HG03135 (cell line): ENCODE measurements around the gene NHLRC4.

Experiments used
- ATAC-seq: cut with Tn5 transposase; IDR thresholded peaks from one replicate; pipeline ENCODE4 v1.9.1; 2021; ENCODE audit warnings: mild to moderate bottlenecking, moderate library complexity; ENCODE audit not compliant: unreplicated experiment

The NHLRC4 gene

GRCh38 chr16:530111-530817 is 36.5 kb upstream of the NHLRC4 start:
- no peak for ATAC-seq

- no peak for ATAC-seq
Measured at GRCh38 chr16:531494-532125, 35.2 kb upstream of the NHLRC4 start.

- no peak for ATAC-seq
Measured at GRCh38 chr16:533391-534123, 33.2 kb upstream of the NHLRC4 start.

GRCh38 chr16:534135-534534 is 32.7 kb upstream of the NHLRC4 start:
- no peak for ATAC-seq

GRCh38 chr16:534856-535445 is 31.9 kb upstream of the NHLRC4 start:
- ATAC-seq, result no peak

- no peak for ATAC-seq
Measured at GRCh38 chr16:535446-536405, 31.1 kb upstream of the NHLRC4 start.

- ATAC-seq, result no peak
Measured at GRCh38 chr16:536746-537145, 30.1 kb upstream of the NHLRC4 start.

GRCh38 chr16:537415-538335 is 29.1 kb upstream of the NHLRC4 start:
- no peak for ATAC-seq

- ATAC-seq, result no peak
Measured at GRCh38 chr16:539901-540530, 26.8 kb upstream of the NHLRC4 start.

- ATAC-seq, result no peak
Measured at GRCh38 chr16:540645-541340, 26.0 kb upstream of the NHLRC4 start.

GRCh38 chr16:543301-544164 is 23.3 kb upstream of the NHLRC4 start:
- no peak for ATAC-seq

- ATAC-seq, result no peak
Measured at GRCh38 chr16:544517-544916, 22.3 kb upstream of the NHLRC4 start.

- no peak for ATAC-seq
Measured at GRCh38 chr16:546909-547770, 19.7 kb upstream of the NHLRC4 start.

GRCh38 chr16:548586-548985 is 18.2 kb upstream of the NHLRC4 start:
- no peak for ATAC-seq

- ATAC-seq, result no peak
Measured at GRCh38 chr16:549544-550263, 17.1 kb upstream of the NHLRC4 start.

- no peak for ATAC-seq
Measured at GRCh38 chr16:551210-551609, 15.6 kb upstream of the NHLRC4 start.
